Thymus (tissue), 11 donors: ENCODE measurements around the gene MTHFD2L. TPM values are rescaled to one million over a fixed set of nuclear protein-coding genes. Genes with fewer than 3 reads are reported as not detected.

ENCODE experiments used
- DNase-seq, 9 donors: peaks; one replicate each; pipeline ENCODE4 v3.0.0-alpha.2; 2013; ENCODE audit warnings: low spot score in 9 of 9, low read depth in 6 of 9, missing footprints in 1 of 9
- H3K27ac ChIP-seq, 2 donors: one replicate each; pipeline ENCODE4 v1.5.1; 2013; ENCODE audit warnings: control low read depth in 1 of 2, low read depth in 1 of 2, low read length in 1 of 2, mild to moderate bottlenecking in 1 of 2, moderate library complexity in 1 of 2
- H3K27me3 ChIP-seq, 2 donors: one replicate each; pipeline ENCODE4 v1.5.1; 2013; ENCODE audit warnings: low read length in 1 of 2; ENCODE audit not compliant: control insufficient read depth in 2 of 2, insufficient read depth in 1 of 2
- H3K36me3 ChIP-seq, 2 donors: one replicate each; pipeline ENCODE4 v1.5.1; 2013; ENCODE audit warnings: low read length in 1 of 2, mild to moderate bottlenecking in 1 of 2, moderate library complexity in 1 of 2; ENCODE audit not compliant: control insufficient read depth in 2 of 2, insufficient read depth in 2 of 2
- H3K4me1 ChIP-seq, 2 donors: one replicate each; pipeline ENCODE4 v1.5.1; 2013; ENCODE audit warnings: low read length in 2 of 2; ENCODE audit not compliant: control insufficient read depth in 2 of 2, insufficient read depth in 2 of 2
- H3K4me3 ChIP-seq, 2 donors: one replicate each; pipeline ENCODE4 v1.5.1; 2013; ENCODE audit warnings: low read length in 2 of 2, control low read depth in 1 of 2, mild to moderate bottlenecking in 1 of 2
- H3K9me3 ChIP-seq, 2 donors: one replicate each; pipeline ENCODE4 v1.5.1; 2013; ENCODE audit warnings: low read length in 1 of 2, mild to moderate bottlenecking in 1 of 2; ENCODE audit not compliant: control insufficient read depth in 2 of 2, insufficient read depth in 1 of 2
- WGBS: extraction: QIAGEN DNeasy Blood & Tissue Kit; methylation state at CpG from one replicate; pipeline ENCODE4 v1.1.7; 2013; 5-methylcytosine and 5-hydroxymethylcytosine counted together
- polyA plus RNA-seq: library from polyadenylated mRNA; stranded (reverse); fragments of 200-250 nt; gene quantifications from one replicate; pipeline ENCODE4 v1.2.3, GENCODE V29; 2013
- total RNA-seq: library from RNA; stranded (reverse); fragments of 120-200 nt; gene quantifications from one replicate; pipeline ENCODE4 v1.2.4, GENCODE V29; 2013
- donor health status: healthy.

Gene MTHFD2L
- total and polyA plus RNA-seq, 2 donors = 16.9 to 33.8 TPM

DNA sequence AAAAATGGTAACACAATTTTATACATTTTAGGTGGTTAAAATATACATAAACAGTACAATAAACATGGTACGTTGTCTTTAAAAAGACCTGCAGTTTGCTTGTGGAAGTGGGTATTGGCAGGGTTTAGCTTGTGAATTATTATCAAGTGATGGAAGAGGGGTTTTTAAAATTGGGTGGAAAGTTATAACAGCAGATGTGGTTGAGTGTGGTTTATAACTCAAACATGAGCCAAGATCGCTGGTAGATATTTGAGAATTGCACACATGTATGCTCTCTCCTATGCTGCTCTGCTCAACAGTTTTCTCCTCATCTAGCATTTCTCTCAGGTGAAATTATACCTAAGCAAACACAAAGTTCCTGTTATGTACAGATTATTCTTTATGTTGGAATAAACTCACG is 164.4 kb downstream of the MTHFD2L start:
- no peaks in the 10 kb centered on the region for H3K27me3 ChIP-seq
- 79% methylated on average over 3 of the region's 3 CpGs for WGBS

DNA sequence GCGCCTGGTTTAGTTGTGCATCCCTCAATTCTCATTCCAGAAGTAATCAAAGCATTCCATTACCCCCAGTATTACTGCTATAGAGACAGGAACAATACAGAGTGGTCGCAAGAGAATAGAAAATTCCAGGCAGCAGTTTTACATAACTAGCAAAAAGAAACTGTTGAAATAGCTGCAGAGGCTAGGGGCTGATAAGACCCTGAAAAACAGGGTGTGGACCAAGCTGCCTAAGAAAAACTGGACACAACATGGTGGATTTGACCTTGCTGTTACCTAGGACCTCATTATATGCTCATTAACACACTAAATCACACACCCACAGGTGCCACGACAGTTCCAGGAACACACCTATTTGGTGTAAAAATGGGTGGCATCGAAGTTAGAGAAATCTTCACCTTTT is 165.7 kb downstream of the MTHFD2L start:
- Histone ChIP-seq H3K9me3 (no peaks in the 10 kb centered on the region), H3K27ac (no peak overlapping the region), H3K4me1 (no peaks in the 10 kb centered on the region), H3K4me3 (no peak overlapping the region), H3K27me3 (no peaks in the 10 kb centered on the region), H3K36me3 (no peaks in the 10 kb centered on the region)
- DNase-seq = no peak
- WGBS = 96% methylated on average over 4 of the region's 4 CpGs

More for the DNA sequence above, 164.4 kb downstream of the MTHFD2L start:
- H3K36me3 ChIP-seq = no peaks in the 10 kb centered on the region
- H3K27ac ChIP-seq = no peak overlapping the region
- DNase-seq = no peak
- no peaks in the 10 kb centered on the region for H3K9me3 ChIP-seq
- no peaks in the 10 kb centered on the region for H3K4me1 ChIP-seq
- no peak overlapping the region for H3K4me3 ChIP-seq

DNA sequence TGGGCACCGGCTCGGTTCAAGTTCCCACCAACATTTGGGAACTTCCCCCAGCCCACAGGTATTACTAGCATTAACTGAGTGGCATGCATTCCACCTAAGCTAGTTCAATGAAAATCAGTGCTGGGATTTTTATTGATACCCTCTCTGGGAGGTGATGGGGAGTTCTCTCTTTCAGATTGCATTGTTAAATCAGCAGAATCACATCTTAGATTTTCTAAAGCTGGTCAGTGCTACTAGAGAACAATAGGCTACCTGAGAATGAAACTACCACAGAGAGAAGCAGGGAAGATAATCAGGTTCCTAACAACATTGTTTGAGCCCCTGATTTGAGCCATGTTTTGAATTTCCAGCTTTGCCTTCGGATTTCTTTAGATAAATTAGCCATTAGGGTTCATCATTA is 166.3 kb downstream of the MTHFD2L start:
- Histone ChIP-seq H3K9me3 (no peaks in the 10 kb centered on the region), H3K27me3 (no peaks in the 10 kb centered on the region), H3K4me3 (no peak overlapping the region), H3K4me1 (no peaks in the 10 kb centered on the region), H3K27ac (no peak overlapping the region), H3K36me3 (no peaks in the 10 kb centered on the region)
- DNase-seq = no peak
- WGBS = 71% methylated on average over 3 of the region's 3 CpGs

GRCh38 chr4:74325886-74326285 is 168.0 kb downstream of the MTHFD2L start:
- 88% methylated on average over 2 of the region's 2 CpGs for WGBS
- Histone ChIP-seq H3K4me1 (no peaks in the 10 kb centered on the region), H3K36me3 (no peaks in the 10 kb centered on the region), H3K9me3 (no peaks in the 10 kb centered on the region), H3K27me3 (no peaks in the 10 kb centered on the region), H3K27ac (no peak overlapping the region), H3K4me3 (no peak overlapping the region)
- no peak for DNase-seq

GRCh38 chr4:74327762-74328161 is 169.8 kb downstream of the MTHFD2L start:
- no peaks in the 10 kb centered on the region for H3K9me3 ChIP-seq
- WGBS = 88% methylated on average over 3 of the region's 3 CpGs
- no peaks in the 10 kb centered on the region for H3K27me3 ChIP-seq
- H3K27ac ChIP-seq = no peak overlapping the region
- H3K4me3 ChIP-seq = no peak overlapping the region
- DNase-seq = no peak
- no peaks in the 10 kb centered on the region for H3K4me1 ChIP-seq
- H3K36me3 ChIP-seq = no peaks in the 10 kb centered on the region

- Histone ChIP-seq H3K9me3 (no peaks in the 10 kb centered on the region), H3K27ac (no peak overlapping the region), H3K4me3 (no peak overlapping the region), H3K27me3 (no peaks in the 10 kb centered on the region), H3K36me3 (no peaks in the 10 kb centered on the region), H3K4me1 (no peaks in the 10 kb centered on the region)
- 99% methylated on average over 1 of the region's 1 CpG for WGBS
- DNase-seq = no peak
Observed at GRCh38 chr4:74328501-74328900, 170.6 kb downstream of the MTHFD2L start.

DNA sequence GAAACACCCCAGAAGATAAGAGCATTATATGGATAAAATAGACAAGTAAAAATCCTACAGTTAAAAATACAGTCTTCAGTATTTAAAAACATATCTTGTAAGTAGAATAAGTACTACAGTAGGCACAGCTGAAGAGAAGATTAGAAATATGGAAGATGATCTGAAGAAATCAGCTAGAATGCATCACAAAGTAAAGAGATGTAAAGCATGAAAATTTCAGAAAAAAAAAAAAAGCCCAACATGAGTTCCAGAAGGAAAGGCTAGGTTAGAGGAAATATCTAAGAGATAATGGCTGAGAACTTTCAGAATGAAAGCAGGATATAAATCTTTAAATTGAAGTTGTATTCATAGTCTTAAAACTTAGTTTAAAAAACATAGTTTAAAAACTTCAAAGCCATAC is 171.4 kb downstream of the MTHFD2L start:
- no peaks in the 10 kb centered on the region for H3K9me3 ChIP-seq
- no peak for DNase-seq
- no peaks in the 10 kb centered on the region for H3K36me3 ChIP-seq
- H3K27ac ChIP-seq = no peak overlapping the region
- no peaks in the 10 kb centered on the region for H3K4me1 ChIP-seq
- no peak overlapping the region for H3K4me3 ChIP-seq
- no peaks in the 10 kb centered on the region for H3K27me3 ChIP-seq

GRCh38 chr4:74330295-74330750 is 172.4 kb downstream of the MTHFD2L start:
- Histone ChIP-seq H3K4me3 (no peak overlapping the region), H3K9me3 (no peaks in the 10 kb centered on the region), H3K27ac (no peak overlapping the region), H3K4me1 (no peaks in the 10 kb centered on the region), H3K36me3 (no peaks in the 10 kb centered on the region), H3K27me3 (no peaks in the 10 kb centered on the region)
- no peak for DNase-seq
- 58% methylated on average over 9 of the region's 9 CpGs for WGBS

GRCh38 chr4:74331252-74331651 is 173.3 kb downstream of the MTHFD2L start:
- H3K27ac ChIP-seq = no peak overlapping the region
- DNase-seq = no peak
- no peaks in the 10 kb centered on the region for H3K36me3 ChIP-seq
- no peaks in the 10 kb centered on the region for H3K9me3 ChIP-seq
- no peaks in the 10 kb centered on the region for H3K4me1 ChIP-seq
- WGBS = 92% methylated on average over 2 of the region's 2 CpGs
- no peaks in the 10 kb centered on the region for H3K27me3 ChIP-seq
- no peak overlapping the region for H3K4me3 ChIP-seq

DNA sequence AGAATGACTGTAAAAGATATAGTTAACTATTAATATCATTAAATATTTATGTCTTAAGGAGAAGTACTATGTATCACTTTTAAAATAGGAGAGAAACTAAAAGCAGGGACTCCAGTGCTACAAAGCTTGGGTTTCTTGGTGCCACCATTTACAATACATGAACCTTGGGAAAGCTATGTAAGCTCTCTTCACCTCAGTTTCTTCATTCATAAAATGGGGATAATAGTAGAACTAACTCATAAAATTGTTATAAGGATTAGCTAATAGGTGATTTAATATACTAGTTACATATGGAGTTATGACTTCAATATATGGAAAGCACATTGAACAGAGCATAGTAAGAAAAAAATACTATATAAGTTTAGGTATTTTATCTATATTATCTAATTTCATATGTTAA is 174.0 kb downstream of the MTHFD2L start:
- Histone ChIP-seq H3K27me3 (no peaks in the 10 kb centered on the region), H3K9me3 (no peaks in the 10 kb centered on the region), H3K27ac (no peak overlapping the region), H3K4me3 (no peak overlapping the region), H3K36me3 (no peaks in the 10 kb centered on the region), H3K4me1 (no peaks in the 10 kb centered on the region)
- DNase-seq = no peak
